HG03025 (cell line): ENCODE results near the gene SLC35A2.

Experiments
- ATAC-seq: cut with Tn5 transposase; IDR thresholded peaks from one replicate; pipeline ENCODE4 v1.9.1; 2021; ENCODE audit warnings: mild to moderate bottlenecking, moderate library complexity; ENCODE audit not compliant: unreplicated experiment, low FRiP score

SLC35A2 gene

DNA sequence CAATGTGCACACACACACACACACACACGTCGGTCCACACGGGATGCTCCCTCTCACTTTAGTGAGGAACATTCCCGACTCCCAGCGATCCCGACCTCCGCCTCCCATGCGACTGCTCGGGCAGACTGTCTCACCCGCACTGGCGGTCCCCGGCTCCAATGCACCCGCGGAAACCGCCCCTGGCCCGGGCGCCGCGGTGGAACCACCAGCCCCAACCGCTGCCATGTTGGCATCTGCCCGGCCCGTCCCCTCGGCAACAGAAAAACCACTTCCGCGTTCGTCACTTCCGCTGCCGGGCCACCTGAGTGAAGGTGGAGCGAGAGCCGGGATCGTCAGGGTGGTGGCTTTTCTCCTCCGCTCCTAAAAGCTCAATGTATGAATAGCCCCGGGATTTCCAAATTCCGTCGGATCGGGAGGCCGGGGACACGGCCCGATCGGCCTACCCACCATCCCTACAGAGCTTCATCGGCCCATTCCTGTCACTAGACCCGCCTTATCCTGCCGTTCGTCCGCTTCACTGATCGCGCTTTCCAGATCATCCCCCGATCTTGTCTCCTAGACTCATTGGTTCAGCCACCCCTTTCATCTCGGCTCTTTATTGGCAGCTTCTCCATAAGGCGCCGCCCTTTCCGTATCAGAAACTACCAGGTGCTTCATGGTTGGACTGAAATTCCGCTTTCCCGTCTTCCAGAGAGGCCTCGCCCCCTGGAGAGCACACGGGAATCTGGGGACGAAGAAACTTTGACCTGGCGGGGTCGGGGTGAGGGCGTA is at the start of gene SLC35A2:
Gene SLC35A2, minus strand, starts transcription at position 235 of the 771 bp plus-strand sequence. Its CDS starts 10 bp downstream, at position 225.
- peak; percentile 73 for ATAC-seq

DNA sequence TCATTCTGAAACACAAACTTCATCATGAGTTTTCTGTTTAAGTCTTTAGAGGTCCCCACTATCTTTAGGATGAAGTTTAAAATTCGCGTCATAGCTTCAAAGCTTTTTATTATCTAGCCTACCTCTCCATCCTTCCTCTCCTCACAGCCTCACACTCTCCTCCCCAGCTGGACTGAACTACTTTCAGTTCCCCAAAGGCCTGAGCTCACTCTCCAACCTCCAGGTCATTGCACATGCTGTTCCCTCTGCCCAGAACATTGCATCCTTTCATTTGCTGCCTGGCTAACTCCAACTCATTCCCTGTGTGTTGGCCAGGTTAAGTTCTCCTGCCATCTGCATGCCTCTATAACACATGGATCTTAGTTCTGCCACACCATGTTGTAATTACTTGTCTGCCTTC is 48.8 kb upstream of the SLC35A2 start:
- no peak for ATAC-seq

DNA sequence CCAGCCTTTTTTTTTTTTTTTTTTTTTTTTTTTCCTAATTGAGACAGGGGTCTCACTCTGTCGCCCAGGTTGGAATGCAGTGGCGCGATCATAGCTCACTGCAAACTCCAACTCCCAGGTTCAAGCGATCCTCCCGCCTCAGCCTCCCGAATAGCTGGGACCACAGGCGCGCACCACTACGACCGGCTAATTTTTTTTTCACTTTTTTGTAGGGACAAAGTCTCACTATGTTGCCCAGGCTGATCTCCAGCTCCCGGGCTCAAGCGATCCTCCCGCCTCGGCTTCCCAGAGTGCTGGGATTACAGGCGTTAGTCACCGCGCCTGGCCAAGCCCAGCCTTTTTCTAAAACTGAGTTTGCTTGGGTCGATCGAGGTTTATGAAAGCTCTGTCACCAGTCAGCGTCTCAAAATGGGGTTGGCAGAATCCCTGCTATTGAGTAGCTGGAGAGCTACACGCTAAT is 47.2 kb upstream of the SLC35A2 start:
- ATAC-seq = peak; percentile 2

DNA sequence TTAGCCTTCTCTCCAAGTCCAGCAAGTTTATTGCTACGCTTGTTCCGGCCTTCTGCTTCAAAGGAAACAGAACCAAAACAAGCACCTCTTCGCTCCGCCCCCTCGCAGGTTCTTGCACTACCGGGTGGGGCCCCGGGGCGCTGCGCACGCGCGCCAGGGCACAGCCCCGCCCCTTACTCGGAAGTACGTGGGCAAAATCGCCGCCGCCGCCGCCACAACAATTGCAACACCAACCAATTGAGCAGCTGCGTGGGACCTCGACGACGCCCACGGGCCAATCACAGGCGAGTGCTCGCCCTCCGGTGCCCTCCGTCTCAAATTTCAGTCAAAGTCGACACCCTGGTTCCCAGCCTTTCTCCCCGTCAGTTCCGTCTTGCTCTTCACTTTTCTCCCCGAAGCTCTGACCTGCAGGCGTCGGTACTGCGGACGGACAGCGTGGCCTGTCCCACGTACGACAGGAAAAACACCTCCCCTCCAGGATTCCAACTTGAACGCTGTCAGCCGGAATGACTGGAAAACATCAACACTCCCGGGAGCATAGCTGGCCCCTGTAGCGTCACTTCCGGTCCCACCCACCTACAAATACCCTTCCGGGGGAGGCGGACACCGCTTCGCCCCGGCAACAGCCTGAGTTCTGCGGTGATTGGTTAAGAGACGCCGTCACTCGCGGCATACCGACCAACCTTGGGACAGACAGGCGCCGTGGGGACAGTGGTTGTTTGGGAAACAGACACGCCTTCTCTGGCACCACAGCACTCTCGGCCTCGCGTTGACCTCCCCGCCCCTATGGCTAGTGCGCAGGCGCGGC is 46.6 kb upstream of the SLC35A2 start:
- peak; percentile 73 for ATAC-seq

DNA sequence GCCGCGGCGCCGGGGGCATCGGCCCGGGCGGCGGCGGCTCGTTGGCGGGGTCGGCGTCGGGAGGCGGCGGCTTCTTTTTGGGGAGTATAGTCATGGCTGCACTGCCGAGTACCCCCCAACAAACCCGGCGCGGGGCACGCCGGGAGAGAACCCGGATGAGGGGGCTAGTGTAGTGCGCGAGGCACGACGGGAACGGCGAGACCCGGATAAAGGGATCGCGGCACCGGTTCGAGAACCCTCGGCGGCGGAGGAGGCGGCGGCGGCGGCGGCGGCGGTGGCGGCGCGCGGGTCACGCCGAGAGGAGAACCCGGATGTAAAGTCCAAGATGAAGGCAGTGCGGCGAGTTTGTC is 46.0 kb upstream of the SLC35A2 start, which contains the start of gene OTUD5:
Gene OTUD5, minus strand, starts transcription at position 131 of the 350 bp plus-strand sequence. Its CDS starts 37 bp downstream, at position 94.
- ATAC-seq = peak; percentile 35

DNA sequence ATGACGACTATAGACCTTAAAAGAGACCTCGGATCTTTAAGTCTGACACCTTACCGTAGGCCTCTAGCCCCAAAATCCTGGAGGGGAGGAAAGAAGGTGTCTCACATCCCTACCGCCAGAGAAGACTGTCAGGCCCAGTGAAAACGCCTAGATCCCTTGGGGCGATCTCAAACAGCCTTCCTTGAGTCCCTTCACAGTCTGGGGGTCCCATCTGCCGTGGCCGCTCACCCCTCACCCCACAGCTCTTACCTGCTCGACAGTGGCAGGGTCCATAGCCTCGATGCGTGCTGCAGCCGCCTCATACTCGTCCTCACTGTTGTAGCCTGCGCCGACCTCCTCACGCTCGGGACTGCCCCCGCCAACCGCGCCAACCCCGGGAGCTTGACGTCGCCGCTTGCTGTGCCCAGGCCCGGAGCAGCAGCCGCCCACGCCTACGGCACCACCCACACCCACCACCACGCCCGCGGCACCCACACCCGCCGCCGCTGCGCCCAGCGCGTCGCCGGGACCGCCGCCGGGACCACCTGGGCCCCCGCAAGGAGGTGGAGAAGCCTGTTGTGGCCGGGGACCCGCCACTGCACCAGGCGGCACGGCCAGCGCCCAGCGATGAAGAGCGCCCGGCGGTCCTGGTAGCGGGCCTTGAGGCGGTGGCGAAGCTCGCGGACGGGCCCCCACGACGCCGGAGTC is 45.4 kb upstream of the SLC35A2 start:
- ATAC-seq = peak; percentile 1

DNA sequence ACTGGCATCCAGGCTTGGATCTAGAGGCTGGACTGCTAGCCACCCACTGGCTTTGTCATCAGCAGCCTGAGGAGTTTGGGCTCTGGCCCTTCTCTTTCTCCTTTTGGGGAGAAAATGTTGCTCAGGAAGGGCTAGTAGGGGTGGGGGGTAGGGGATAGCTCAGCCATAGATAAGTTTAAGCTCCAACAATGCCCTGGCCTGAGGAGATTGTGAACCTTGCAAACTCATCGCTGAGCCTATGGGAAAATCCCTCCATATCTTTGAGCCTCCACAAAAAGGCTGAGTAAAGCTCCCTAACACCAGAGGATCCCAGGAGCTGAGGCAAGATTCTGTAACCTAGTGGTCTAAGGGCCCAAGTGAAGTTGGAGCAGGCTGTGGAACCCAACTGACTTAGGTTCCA is 37.1 kb upstream of the SLC35A2 start:
- no peak for ATAC-seq

DNA sequence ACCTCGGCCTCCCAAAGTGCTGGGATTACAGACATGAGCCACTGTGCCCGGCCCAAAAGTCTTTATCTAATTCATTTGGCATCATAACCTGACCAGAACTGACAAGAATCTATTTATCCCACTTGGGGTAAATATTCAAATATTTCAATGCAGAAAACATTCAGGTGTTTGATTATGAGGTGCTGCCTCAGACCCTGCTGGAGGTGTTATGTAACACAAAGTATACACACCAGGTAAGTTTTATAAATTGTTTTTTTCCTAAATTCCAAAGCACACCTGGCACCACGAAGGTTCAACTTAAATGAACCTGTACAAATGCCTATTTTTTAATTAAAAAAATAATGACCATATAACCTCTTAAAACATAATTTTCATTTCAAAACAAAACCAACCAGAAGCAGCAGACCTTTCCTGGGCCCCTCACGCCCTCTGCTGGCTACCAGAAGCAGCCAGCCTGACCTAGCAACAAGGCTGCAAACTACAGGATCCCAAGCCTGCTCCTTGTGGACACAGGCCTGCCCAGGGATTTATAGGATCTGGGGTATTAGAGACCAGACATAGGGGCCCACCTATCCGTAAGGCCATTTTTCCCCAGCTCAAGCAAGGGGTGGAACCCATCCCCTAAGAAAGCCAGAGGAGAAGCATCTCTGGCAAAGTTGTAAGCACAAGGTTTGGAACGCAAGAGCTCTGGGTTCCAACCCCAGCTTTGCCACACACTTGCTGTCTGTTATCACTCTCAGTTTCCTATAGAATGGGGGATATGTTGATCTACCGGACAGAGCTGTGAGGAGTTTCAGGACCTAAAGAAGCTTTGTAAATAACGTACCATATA is 34.3 kb upstream of the SLC35A2 start:
- ATAC-seq = no peak

DNA sequence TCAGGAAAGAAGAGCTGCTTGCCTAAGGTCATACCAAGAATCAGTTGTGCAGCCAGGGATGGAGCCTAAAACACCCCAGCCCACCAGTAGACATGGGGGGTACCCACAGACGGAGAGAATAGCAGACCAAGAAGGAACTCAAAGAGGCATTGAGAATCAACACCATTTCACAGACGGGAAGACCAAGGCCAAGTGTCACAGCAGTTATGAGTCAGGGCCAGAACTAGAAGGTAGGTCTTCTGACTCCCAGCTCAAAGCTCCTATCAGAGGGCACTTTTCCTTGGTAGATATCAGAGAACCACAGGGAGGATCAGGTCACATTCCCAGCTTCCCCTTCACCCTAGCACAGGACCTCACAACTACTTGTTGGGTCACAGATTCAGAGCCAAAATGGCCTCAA is 31.4 kb upstream of the SLC35A2 start:
- no peak for ATAC-seq

DNA sequence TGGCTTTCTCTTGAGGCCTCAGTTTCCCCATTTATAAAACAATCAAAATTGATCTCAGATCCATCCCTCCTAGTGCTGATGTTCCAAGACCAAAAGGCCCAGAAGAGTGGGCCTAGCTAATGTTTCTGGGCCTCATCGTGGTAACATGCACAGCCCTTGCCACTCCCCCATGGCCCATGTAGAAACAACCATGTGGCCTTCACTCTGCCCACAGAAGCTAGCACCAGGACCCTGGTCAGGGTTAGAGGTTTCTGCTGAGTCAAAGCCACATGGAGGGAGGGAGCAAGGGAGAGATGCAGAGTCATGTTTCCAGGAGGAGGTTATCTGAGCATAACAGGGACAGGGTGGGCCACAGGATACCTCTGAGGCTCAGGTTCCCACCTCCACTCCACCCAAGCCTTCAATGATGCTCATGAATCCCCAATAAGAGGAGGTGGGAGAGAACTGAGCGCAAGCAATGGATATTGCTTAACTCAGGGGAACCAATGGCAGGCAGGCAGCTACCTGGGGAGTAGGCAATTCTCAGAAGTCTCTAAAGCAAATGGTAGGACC is 29.0 kb upstream of the SLC35A2 start:
- ATAC-seq = no peak

DNA sequence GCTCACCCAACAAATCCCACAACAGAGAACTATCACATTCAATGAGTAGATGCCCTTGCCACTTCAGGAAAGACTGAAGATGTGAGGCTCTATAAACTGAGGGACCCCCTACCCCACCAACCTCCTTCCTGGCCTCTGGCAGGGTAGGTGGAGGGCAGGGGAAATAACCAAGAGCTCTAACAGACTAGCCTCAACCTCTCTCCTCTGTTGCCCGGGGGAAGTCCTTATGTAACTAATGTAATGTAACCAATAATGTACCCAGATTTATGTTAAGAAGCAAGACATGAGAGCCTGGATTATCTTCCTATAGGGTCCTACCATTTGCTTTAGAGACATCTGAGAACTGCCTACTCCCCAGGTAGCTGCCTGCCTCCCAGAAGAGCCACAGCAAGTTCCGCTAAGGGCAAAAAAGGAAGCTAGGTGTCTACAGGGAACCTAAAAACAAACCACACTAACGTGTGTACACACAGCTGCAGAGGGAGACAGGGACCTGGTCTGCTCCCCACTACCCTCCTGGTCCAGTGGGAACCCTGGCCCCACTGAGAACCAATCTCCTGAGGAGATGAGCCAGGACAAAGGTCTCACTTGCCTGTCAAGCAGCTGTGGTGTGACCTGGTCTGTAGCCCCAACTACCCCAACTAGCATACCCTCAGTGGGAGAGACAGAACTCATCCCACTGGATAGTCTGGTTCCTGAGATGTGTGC is 28.2 kb upstream of the SLC35A2 start:
- no peak for ATAC-seq

DNA sequence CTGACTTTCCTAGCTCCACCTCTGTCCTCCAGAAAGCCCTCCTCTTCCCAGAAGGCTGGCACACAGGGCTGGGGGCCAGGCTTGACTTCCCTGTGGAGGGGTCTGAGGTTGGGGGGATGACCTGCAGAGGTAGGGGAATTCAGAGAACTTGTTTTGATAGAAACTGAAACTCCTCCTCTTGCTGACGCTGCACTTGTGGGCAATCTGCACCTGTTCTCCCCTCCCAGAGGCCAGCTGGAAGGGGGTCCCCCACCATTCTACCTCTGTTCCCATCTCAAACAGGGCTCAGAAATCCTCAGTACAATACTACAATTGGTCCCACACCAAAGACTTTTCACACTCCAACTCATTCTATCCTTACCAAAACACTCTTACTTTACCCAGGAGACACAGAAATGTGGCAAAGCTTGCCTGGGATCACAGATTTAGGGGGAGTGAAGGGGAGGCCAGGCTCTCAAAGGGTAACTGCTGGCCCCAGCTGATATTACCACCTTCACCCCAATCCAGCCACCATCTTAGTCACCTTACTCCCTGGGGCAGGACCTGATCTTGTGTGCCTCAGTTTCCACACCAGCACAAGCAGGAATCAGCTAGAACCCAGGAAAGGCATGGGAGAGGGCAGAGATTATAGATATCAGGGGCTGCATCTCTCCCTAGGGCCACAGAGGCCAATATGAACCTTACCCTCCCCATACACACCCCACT is 27.4 kb upstream of the SLC35A2 start:
- peak; percentile 48 for ATAC-seq

DNA sequence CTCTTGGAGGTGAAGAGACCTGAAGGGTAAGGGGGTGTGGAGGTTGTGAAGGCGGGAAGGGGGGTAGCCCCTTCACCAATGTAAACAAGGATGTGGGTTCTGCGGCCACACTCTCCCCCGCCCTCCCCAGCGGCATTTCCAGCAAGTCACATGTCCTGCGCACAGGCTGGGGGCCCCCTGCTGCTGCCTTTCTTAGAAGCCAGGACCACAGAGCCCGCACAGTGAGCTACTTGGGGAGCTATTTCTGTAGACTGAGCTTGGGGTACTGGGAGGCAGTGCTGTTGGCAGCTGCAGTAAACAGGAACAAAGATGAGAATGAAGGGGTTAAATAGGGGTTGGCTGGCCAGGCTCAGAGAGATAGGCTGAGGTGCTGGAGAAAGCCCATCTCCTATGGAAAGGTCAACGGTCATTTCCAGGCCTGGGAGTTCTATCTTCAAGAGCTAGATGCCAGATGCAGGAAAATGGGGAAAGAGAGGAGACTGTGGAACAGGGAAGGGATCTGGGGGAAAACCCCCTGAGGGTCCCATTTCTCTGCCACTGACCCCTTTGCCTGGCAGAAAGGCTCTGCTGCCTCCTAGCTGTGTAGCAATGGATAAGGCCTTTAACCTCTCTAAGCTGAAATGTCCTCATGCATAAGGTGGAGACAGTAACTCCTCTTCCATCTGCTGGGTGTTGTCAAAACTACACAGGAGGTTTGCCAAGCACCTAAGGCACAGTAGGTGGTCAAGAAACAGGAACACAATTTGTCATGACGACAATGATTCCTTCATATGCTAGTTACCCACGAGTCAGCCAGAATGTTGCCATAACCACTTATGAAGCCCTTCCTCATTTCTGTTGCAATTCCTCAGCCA is 25.8 kb upstream of the SLC35A2 start:
- ATAC-seq = peak; percentile 49

DNA sequence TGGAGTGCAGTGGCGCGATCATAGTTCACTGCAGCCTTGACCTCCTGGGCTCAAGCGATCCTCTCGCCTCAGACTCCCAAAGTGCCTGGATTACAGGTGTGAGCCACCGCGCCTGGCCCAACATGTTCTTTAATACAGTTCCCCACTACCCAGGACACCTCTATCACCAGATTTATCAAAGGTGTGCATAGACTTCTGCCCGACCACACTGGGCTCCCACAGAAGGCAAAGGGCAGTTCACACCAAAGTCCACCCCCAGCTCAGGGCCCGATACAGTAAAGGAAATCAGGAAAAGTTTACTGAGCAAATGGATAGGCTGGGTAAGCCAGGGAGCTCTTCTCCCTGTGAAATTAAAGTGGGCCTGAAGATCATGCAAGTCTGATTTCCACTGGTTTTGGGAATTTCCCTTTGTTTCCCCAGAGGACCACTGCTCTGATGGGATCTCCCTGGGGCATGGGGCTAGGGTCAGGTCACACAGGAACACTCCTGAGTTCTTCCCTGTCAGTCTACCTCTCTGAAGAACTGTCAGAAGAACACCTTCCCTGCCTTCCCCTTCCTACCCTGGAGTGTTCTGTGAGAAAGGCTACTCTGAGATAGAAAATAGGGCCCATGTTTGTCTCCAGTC is 25.1 kb upstream of the SLC35A2 start:
- ATAC-seq = no peak

DNA sequence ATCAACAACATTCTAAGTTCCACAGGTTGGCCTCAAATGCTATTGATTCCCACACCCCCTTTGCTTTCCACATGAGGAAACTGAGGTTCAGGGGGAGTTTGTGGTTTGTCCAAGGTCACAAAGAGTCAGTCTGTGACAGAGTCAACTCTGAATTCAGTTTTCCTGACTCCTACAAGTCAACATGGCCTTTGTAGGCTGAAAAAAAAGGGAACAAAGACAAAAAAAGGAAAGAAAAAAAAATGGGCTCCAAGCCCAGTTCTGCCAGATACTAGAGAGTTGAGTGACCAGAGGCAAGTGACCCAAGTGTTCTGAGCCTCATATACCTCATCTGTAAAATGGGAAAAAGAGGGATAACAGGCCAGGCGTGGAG is 23.8 kb upstream of the SLC35A2 start:
- no peak for ATAC-seq

DNA sequence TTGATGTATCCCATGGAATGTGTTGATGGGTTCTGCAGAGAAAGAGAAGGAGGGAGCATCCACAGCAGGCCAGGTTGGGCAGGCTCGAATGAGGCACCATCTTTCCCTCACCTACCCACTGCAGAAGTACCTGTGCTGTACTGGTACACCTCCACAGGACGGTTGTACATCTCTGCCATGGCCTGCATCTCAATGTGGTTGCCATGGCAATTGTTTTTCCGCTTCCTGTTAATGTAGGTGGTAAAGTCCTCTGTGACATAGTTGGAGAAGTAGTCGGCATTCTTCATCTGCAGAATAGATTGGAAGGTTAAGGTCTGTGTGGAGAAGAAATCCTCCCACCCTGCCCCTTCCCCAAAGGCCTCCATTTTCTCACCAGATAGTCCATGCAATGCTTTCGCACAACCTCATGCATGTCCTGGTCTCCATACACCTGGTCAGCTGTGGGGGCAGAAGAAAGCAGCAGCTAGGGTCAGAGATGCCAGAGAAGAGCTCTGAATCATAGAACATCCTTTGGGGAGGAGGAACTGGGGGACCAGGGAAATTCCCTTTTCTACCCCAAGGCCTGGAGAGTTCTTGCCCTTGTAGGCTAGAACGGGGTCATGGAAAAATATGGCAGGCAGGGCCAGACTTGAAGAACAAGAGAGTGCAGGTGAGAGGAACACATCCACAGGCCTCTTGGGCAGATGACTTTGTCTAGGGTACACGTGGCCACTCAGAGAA is 23.3 kb upstream of the SLC35A2 start:
- no peak for ATAC-seq

DNA sequence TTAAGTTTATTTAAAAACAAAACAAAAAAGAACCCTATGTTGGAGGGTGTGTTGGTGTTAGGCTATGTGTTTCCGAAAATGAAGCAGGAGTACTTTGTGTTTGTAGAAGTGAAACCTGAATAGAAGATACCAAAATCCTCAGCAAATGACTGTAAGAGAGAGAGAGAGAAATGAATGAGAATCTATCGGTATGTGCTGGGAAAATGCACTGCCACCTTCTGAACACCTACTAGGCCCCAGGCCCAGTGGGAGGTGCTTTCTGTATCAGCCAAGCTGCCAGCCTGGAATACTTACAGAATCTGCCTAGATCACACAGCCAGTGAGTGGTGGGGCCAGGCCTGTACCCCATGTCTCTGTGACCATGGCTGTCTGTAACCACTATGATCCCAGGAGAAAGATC is 22.3 kb upstream of the SLC35A2 start:
- ATAC-seq = peak; percentile 40
